ENCODE measurements around the gene RBM7.

DNA sequence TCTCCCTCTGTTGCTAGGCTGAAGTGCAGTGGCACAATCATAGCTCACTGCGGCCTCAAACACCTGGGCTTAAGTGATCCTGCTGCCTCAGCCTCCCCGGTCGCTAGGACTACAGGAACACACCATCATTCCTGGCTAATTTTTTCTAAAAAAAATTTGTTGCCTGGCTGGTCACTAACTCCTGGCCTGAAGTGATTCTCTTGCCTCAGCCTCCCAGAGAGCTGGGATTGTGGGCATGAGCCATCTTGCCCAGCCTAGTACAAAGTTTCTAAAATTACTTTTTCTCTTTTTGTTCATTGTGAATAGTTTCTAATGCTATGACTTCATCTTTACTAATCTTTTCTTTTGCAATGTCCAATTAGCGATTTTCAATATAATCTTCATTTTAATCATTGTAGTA, 12.5 kb downstream of the RBM7 start:
- TF ChIP-seq, protein P1, sequence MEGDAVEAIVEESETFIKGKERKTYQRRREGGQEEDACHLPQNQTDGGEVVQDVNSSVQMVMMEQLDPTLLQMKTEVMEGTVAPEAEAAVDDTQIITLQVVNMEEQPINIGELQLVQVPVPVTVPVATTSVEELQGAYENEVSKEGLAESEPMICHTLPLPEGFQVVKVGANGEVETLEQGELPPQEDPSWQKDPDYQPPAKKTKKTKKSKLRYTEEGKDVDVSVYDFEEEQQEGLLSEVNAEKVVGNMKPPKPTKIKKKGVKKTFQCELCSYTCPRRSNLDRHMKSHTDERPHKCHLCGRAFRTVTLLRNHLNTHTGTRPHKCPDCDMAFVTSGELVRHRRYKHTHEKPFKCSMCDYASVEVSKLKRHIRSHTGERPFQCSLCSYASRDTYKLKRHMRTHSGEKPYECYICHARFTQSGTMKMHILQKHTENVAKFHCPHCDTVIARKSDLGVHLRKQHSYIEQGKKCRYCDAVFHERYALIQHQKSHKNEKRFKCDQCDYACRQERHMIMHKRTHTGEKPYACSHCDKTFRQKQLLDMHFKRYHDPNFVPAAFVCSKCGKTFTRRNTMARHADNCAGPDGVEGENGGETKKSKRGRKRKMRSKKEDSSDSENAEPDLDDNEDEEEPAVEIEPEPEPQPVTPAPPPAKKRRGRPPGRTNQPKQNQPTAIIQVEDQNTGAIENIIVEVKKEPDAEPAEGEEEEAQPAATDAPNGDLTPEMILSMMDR (IDR thresholded peaks at IDR 0.05), result no peak
- TF ChIP-seq POLR2A (IDR thresholded peaks at IDR 0.05), result no peak
- no peak for TF ChIP-seq EP300 (IDR thresholded peaks at IDR 0.05)
